Measurements from ENCODE around the gene RASD1. TPM values are rescaled to one million over a fixed set of nuclear protein-coding genes. Genes with fewer than 3 reads are reported as not detected.

The RASD1 gene
- total RNA-seq, 1 donor from 2014 or later, result 0.31 TPM

DNA sequence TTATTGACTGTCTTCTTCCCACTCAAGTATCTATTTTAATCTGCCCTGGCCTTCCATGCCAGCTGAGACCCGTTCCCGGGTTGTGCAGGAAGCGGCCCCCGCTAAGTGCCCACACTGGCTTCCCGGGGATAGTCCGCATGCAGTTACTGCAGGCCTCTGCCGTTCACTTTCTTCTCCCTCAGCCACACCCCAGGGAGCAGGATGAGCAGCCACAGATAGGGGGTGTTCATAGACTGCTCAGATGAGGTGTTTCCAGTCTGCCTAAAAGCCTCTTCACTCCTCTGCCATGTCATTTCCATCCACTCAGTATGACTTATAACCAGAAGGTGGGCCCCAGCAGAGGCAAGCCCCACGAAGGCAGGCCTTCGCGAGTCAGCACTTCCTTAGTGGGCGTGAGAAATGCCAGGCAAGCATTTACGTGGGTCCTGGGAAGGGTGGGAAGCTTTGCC lies 11.7 kb downstream of the RASD1 start:
- H3K27ac Mint-ChIP-seq (ENCODE audit: unreplicated experiment), result no peak overlapping the region
- H3K4me1 Mint-ChIP-seq (ENCODE audit: unreplicated experiment), result peaks cover 10% of the 10 kb centered on the region
- DNase-seq (ENCODE audit: low spot score), result no peak
- TF ChIP-seq, protein P1, sequence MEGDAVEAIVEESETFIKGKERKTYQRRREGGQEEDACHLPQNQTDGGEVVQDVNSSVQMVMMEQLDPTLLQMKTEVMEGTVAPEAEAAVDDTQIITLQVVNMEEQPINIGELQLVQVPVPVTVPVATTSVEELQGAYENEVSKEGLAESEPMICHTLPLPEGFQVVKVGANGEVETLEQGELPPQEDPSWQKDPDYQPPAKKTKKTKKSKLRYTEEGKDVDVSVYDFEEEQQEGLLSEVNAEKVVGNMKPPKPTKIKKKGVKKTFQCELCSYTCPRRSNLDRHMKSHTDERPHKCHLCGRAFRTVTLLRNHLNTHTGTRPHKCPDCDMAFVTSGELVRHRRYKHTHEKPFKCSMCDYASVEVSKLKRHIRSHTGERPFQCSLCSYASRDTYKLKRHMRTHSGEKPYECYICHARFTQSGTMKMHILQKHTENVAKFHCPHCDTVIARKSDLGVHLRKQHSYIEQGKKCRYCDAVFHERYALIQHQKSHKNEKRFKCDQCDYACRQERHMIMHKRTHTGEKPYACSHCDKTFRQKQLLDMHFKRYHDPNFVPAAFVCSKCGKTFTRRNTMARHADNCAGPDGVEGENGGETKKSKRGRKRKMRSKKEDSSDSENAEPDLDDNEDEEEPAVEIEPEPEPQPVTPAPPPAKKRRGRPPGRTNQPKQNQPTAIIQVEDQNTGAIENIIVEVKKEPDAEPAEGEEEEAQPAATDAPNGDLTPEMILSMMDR (IDR thresholded peaks at IDR 0.05; ENCODE audit: unreplicated experiment), result no peak
- peaks cover 18% of the 10 kb centered on the region for H3K36me3 Mint-ChIP-seq (ENCODE audit: low read depth, unreplicated experiment)
- no peak overlapping the region for H3K4me3 Mint-ChIP-seq (ENCODE audit: unreplicated experiment)
- peaks cover 8% of the 10 kb centered on the region for H3K27me3 Mint-ChIP-seq (ENCODE audit: unreplicated experiment)
- no peaks in the 10 kb centered on the region for H3K9me3 Mint-ChIP-seq (ENCODE audit: unreplicated experiment)

DNA sequence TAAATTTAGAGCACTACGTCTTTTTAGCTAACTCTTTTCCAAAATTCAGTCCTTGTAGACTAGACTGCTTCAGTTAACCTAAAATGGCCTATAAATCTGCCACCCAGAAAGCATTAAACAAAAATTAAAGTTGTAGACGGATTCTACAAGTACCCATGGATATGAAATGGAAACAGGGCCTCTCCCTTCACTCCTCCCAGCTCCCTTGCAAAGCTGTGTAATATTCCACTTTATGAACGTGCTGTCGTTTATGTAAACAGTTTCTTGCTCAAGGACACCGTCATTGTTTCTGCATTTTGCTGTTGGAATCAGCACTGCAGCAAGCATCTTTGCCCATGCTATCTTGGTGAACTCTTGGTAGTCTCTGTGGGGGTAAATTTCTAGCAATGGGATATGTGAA lies 14.3 kb downstream of the RASD1 start:
- H3K27me3 Mint-ChIP-seq (ENCODE audit: unreplicated experiment), result peaks cover 5% of the 10 kb centered on the region
- H3K9me3 Mint-ChIP-seq (ENCODE audit: unreplicated experiment), result no peaks in the 10 kb centered on the region
- TF ChIP-seq, protein P1 (IDR thresholded peaks at IDR 0.05; ENCODE audit: unreplicated experiment), result no peak
- peaks cover 20% of the 10 kb centered on the region for H3K4me1 Mint-ChIP-seq (ENCODE audit: unreplicated experiment)
- H3K27ac Mint-ChIP-seq (ENCODE audit: unreplicated experiment), result no peak overlapping the region
- no peak overlapping the region for H3K4me3 Mint-ChIP-seq (ENCODE audit: unreplicated experiment)
- no peak for DNase-seq (ENCODE audit: low spot score)
- peaks cover 8% of the 10 kb centered on the region for H3K36me3 Mint-ChIP-seq (ENCODE audit: low read depth, unreplicated experiment)

DNA sequence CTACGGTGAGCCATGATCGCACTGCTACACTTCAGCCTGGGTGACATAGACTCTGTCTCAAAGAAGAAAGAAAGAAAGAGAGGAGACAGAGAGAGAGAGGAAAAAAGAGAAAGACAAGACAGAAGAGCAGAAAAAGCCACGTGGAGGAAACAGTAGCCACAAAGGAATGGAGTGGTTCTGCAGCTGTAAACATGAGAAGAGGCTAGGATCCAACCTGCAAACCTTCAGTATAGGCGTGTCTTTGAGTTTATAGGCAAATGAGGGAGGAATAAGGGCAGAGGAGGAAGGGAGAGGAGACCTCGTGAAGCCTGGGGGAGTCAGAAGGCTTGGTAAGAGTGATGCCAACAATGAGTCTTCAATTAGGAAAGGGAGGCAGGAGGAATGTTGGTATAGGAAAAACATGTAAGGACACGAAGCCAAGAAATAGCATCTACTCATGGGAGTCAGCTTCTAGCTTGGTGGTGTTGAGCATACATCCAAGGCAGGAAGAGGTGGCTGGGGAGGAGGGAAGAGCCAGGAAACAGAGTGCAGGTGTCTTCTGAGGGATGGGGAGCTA lies 15.5 kb downstream of the RASD1 start:
- Mint-ChIP-seq H3K27me3 (ENCODE audit: unreplicated experiment) (peaks cover 5% of the 10 kb centered on the region), H3K9me3 (ENCODE audit: unreplicated experiment) (no peaks in the 10 kb centered on the region), H3K36me3 (ENCODE audit: low read depth, unreplicated experiment) (peaks cover 6% of the 10 kb centered on the region), H3K27ac (ENCODE audit: unreplicated experiment) (no peak overlapping the region), H3K4me3 (ENCODE audit: unreplicated experiment) (no peak overlapping the region), H3K4me1 (ENCODE audit: unreplicated experiment) (peaks cover 20% of the 10 kb centered on the region)
- TF ChIP-seq, protein P1 (IDR thresholded peaks at IDR 0.05; ENCODE audit: unreplicated experiment), result no peak
- no peak for DNase-seq (ENCODE audit: low spot score)

DNA sequence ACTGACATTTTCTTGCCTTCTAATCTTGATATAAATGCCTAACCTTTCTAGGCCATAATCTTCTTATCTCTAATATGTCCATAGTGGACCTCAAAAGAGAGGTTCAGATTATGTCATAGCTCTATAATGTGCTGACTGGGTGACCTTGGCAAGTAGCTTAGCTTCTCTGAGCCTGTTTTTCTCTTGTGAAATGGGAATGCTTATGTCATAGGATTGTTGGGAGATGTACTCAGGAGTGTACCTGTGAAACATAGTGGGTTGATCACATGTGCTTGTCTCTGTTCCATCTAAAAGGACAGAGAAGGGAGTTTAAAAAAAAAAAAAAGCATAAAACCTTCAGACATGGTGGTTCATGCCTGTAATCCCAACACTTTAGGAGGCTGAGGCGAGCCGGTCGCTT lies 17.0 kb downstream of the RASD1 start:
- no peak overlapping the region for H3K27ac Mint-ChIP-seq (ENCODE audit: unreplicated experiment)
- H3K4me1 Mint-ChIP-seq (ENCODE audit: unreplicated experiment), result peaks cover 14% of the 10 kb centered on the region
- no peak for DNase-seq (ENCODE audit: low spot score)
- TF ChIP-seq, protein P1 (IDR thresholded peaks at IDR 0.05; ENCODE audit: unreplicated experiment), result no peak
- H3K4me3 Mint-ChIP-seq (ENCODE audit: unreplicated experiment), result no peak overlapping the region
- H3K36me3 Mint-ChIP-seq (ENCODE audit: low read depth, unreplicated experiment), result no peaks in the 10 kb centered on the region
- H3K27me3 Mint-ChIP-seq (ENCODE audit: unreplicated experiment), result peaks cover 3% of the 10 kb centered on the region
- H3K9me3 Mint-ChIP-seq (ENCODE audit: unreplicated experiment), result no peaks in the 10 kb centered on the region

DNA sequence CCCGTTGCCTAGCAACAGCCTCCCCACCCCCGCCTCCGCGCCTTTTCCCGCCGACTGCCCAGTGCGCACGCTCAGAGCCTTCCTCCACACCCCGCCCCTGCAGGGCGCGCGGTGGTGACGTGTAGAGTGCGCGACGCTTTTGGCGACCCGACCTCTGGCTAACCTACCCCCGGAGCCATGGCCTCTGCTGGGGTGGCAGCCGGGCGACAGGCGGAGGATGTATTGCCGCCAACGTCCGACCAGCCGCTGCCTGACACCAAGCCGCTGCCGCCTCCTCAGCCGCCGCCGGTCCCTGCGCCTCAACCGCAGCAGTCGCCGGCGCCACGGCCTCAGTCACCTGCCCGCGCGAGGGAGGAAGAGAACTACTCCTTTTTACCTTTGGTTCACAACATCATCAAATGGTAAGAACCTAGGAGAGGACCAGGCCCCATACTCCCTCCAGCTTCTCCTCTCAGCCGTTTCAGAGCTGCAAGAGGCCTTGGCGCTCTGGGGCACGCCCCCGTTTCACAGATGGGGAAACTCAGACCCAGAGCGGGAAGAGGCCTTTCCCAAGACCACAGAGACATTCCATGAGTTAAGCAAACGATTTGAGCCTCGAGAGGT lies 19.2 kb downstream of the RASD1 start, which contains the start of gene MED9:
Gene MED9, plus strand, starts transcription at position 136 of the 603 bp plus-strand sequence. Its CDS starts 42 bp downstream, at position 178.
- H3K4me3 Mint-ChIP-seq (ENCODE audit: unreplicated experiment), result peak within 1 kb of the TSS; percentile 99
- peak within 1 kb of the TSS; percentile 89 for H3K27ac Mint-ChIP-seq (ENCODE audit: unreplicated experiment)
- H3K27me3 Mint-ChIP-seq (ENCODE audit: unreplicated experiment), result peaks cover 3% of the 10 kb centered on the region
- peaks cover 14% of the 10 kb centered on the region for H3K4me1 Mint-ChIP-seq (ENCODE audit: unreplicated experiment)
- TF ChIP-seq, protein P1 (IDR thresholded peaks at IDR 0.05; ENCODE audit: unreplicated experiment), result no peak
- DNase-seq (ENCODE audit: low spot score), result peak; percentile 95
- H3K9me3 Mint-ChIP-seq (ENCODE audit: unreplicated experiment), result no peaks in the 10 kb centered on the region
- no peaks in the 10 kb centered on the region for H3K36me3 Mint-ChIP-seq (ENCODE audit: low read depth, unreplicated experiment)
